ENCODE measurements around the gene PTGS2.
"Not testable (repeated sequence)": the region's sequence is repeated elsewhere in the genome, so short reads cannot be mapped to it uniquely, and the experiment has no call there.

The PTGS2 gene

GRCh38 chr1:186669784-186670183 is 10.4 kb downstream of the PTGS2 start:
- DNase-seq: not testable (repeated sequence)

GRCh38 chr1:186664217-186664616 is 16.0 kb downstream of the PTGS2 start:
- not testable (repeated sequence) for DNase-seq

GRCh38 chr1:186662752-186663151 is 17.5 kb downstream of the PTGS2 start:
- DNase-seq: no peak

GRCh38 chr1:186659890-186660341 is 20.3 kb downstream of the PTGS2 start:
- no peak for DNase-seq

GRCh38 chr1:186658999-186659398 is 21.2 kb downstream of the PTGS2 start:
- DNase-seq: no peak

GRCh38 chr1:186657481-186657880 is 22.7 kb downstream of the PTGS2 start:
- DNase-seq: no peak

- DNase-seq: peak in 1 of 5 experiments; percentile 5
Measured at GRCh38 chr1:186655876-186656275, 24.3 kb downstream of the PTGS2 start.

GRCh38 chr1:186654741-186655140 is 25.5 kb downstream of the PTGS2 start:
- DNase-seq: no peak

- DNase-seq: no peak
Measured at GRCh38 chr1:186653312-186653711, 26.9 kb downstream of the PTGS2 start.

- no peak for DNase-seq
Measured at GRCh38 chr1:186648613-186649012, 31.6 kb downstream of the PTGS2 start.

- DNase-seq: not testable (repeated sequence)
Measured at GRCh38 chr1:186647985-186648384, 32.2 kb downstream of the PTGS2 start.

GRCh38 chr1:186643614-186644013 is 36.6 kb downstream of the PTGS2 start:
- DNase-seq: no peak

- DNase-seq: not testable (repeated sequence)
Measured at GRCh38 chr1:186637567-186637966, 42.7 kb downstream of the PTGS2 start.

GRCh38 chr1:186636786-186637185 is 43.4 kb downstream of the PTGS2 start:
- no peak for DNase-seq

GRCh38 chr1:186634511-186634910 is 45.7 kb downstream of the PTGS2 start:
- no peak for DNase-seq

GRCh38 chr1:186633116-186633515 is 47.1 kb downstream of the PTGS2 start:
- no peak for DNase-seq

- no peak for DNase-seq
Measured at GRCh38 chr1:186629341-186629740, 50.9 kb downstream of the PTGS2 start.

- peak in 1 of 5 experiments; percentile 38 for DNase-seq
Measured at GRCh38 chr1:186628910-186629309, 51.3 kb downstream of the PTGS2 start.

- DNase-seq: no peak
Measured at GRCh38 chr1:186627019-186627418, 53.2 kb downstream of the PTGS2 start.

- DNase-seq: peak in 1 of 5 experiments; percentile 20
Measured at GRCh38 chr1:186626356-186626932, 53.8 kb downstream of the PTGS2 start.

GRCh38 chr1:186623551-186623950 is 56.7 kb downstream of the PTGS2 start:
- no peak for DNase-seq
